Activated T-cell treated with anti-CD3 and anti-CD28 coated beads for 1 hour (primary cell): ENCODE results near the gene ADK.
"Not testable (repeated sequence)": the region's sequence is repeated elsewhere in the genome, so short reads cannot be mapped to it uniquely, and the experiment has no call there.

Source experiments
- DNase-seq: peaks from one replicate; pipeline ENCODE4 v3.0.0-alpha.2; 2020; ENCODE audit warnings: low read depth

ADK gene

GRCh38 chr10:74432841-74433594, 282.0 kb downstream of the ADK start:
- no peak for DNase-seq

- no peak for DNase-seq
Observed at GRCh38 chr10:74433595-74433956, 282.6 kb downstream of the ADK start.

- DNase-seq = no peak
Observed at GRCh38 chr10:74433993-74434392, 283.0 kb downstream of the ADK start.

- no peak for DNase-seq
Observed at GRCh38 chr10:74434547-74434946, 283.5 kb downstream of the ADK start.

GRCh38 chr10:74436523-74437170, 285.6 kb downstream of the ADK start:
- no peak for DNase-seq

GRCh38 chr10:74437822-74438221, 286.8 kb downstream of the ADK start:
- no peak for DNase-seq

- no peak for DNase-seq
Observed at GRCh38 chr10:74439213-74439612, 288.2 kb downstream of the ADK start.

GRCh38 chr10:74445493-74445892, 294.5 kb downstream of the ADK start:
- DNase-seq = no peak

GRCh38 chr10:74450602-74451001, 299.6 kb downstream of the ADK start:
- DNase-seq = no peak

GRCh38 chr10:74451127-74451829, 300.3 kb downstream of the ADK start:
- no peak for DNase-seq

- no peak for DNase-seq
Observed at GRCh38 chr10:74453169-74453568, 302.1 kb downstream of the ADK start.

GRCh38 chr10:74457478-74457877, 306.5 kb downstream of the ADK start:
- not testable (repeated sequence) for DNase-seq

- DNase-seq = no peak
Observed at GRCh38 chr10:74460812-74461211, 309.8 kb downstream of the ADK start.

GRCh38 chr10:74474022-74474713, 323.1 kb downstream of the ADK start:
- DNase-seq = no peak

GRCh38 chr10:74476162-74476706, 325.2 kb downstream of the ADK start:
- not testable (repeated sequence) for DNase-seq

GRCh38 chr10:74480778-74481177, 329.8 kb downstream of the ADK start:
- DNase-seq = no peak

- no peak for DNase-seq
Observed at GRCh38 chr10:74483356-74483755, 332.3 kb downstream of the ADK start.

- DNase-seq = no peak
Observed at GRCh38 chr10:74485283-74485682, 334.3 kb downstream of the ADK start.

- no peak for DNase-seq
Observed at GRCh38 chr10:74486659-74487058, 335.6 kb downstream of the ADK start.

GRCh38 chr10:74488907-74489306, 337.9 kb downstream of the ADK start:
- no peak for DNase-seq

GRCh38 chr10:74490551-74490950, 339.5 kb downstream of the ADK start:
- DNase-seq = no peak

GRCh38 chr10:74491014-74491413, 340.0 kb downstream of the ADK start:
- DNase-seq = no peak
